Motor neuron (in vitro differentiated cells): ENCODE data around the gene NUP62. TPM values are rescaled to one million over a fixed set of nuclear protein-coding genes. Genes with fewer than 3 reads are reported as not detected.

Source experiments
- ATAC-seq, 8 experiments: fragments of 200-7000 bp; cut with Tn5 transposase; replicated peaks in 6 of 8; 2 replicates each; pipeline ENCODE4 v1.8.0; 2021; ENCODE audit warnings: mild to moderate bottlenecking in 8 of 8, moderate library complexity in 8 of 8
- H3K27ac ChIP-seq, 2 donors: fragments of 250-450 bp; sonication (Bioruptor Pico); 2 replicates each; pipeline ENCODE4 v1.9.0; 2021; ENCODE audit warnings: antibody characterized with exemption in 2 of 2, mild to moderate bottlenecking in 2 of 2, moderate library complexity in 1 of 2
- H3K4me1 ChIP-seq, 2 donors: fragments of 250-450 bp; sonication (Bioruptor Pico); replicated peaks in 1 of 2; 2 replicates each; pipeline ENCODE4 v1.6.1; 2021; ENCODE audit warnings: antibody characterized with exemption in 2 of 2, mild to moderate bottlenecking in 2 of 2, moderate library complexity in 1 of 2
- H3K4me3 ChIP-seq, 5 donors: fragments of 250-450 bp; sonication (Bioruptor Pico); 2 replicates each; pipeline ENCODE4 v1.9.0; 2021; ENCODE audit warnings: antibody characterized with exemption in 5 of 5, mild to moderate bottlenecking in 5 of 5, moderate library complexity in 4 of 5
- WGBS, 10 experiments: fragments of 450-650 bp; shearing (Covaris generic); methylation state at CpG; one replicate each; pipeline ENCODE4 v1.0.0; 2022; 5-methylcytosine and 5-hydroxymethylcytosine counted together
- in situ Hi-C, 9 experiments: fragments of 400-800 bp; cut with MboI; loops; one replicate each; pipeline ENCODE4 v1.15.0; 2021; ENCODE audit warnings: low sequenced_read_pairs in 9 of 9, low pct_unique_long_range_greater_than_20kb in 2 of 9; ENCODE audit not compliant: unreplicated experiment in 9 of 9
- total RNA-seq, 8 experiments: library from RNA; unstranded; fragments of 300-600 nt; gene quantifications; 2 replicates each; pipeline versions ENCODE4 v1.2.3 to v1.2.4, GENCODE V29; 2022

NUP62 gene
- total RNA-seq, 8 experiments from 2014 or later = 26.2 to 67.4 (median 31.6) TPM

DNA sequence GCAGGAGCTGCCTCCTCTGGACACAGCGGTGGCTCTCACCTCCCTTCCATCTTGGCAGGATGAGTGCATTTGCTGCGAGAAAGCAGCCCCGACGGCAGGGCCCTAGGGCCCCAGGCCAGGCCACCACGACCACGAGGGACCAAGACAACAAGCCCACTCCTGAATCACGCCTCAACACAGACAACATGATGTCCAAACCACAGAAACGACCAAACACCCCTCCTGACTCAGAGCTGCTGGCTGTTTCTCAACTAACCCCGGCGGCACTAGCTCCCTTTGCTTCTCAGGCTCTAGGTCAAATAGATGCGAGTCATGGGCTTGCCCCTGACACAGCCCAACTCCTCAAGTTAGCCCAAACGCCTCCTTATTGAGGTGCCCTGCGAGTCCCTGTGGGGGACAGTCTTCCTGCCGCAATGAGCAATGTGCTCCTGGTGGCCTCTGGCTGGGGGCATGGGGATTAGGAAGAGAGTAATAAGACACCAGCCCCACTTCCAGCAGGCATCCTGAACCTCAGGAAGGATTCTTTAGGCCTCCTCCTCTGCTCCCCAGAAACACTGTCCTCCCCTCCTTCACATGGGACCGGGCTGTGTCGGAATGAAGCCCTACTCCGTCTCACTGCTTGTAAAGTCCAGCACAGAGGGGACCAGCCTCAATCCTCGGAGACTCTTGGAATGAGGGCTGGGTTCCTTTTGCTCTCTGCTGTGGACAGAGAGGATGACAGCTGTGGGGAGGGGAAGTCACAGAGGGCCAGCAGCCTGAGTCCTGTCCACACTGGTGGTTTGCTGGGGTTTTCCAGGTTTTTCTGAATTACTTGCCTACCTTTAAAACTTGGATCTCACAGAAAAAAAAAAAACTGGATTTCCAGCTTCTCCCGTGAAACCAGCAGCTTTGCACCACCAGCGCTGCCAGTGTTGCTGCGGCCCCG is 7.2 kb downstream of the NUP62 start:
- Histone ChIP-seq H3K27ac (peak overlapping the region in 1 of 2 donors; percentile 63), H3K4me1 (peaks cover 25 to 31% of the 10 kb centered on the region in 2 donors), H3K4me3 (no peak overlapping the region)
- peak in 2 of 8 experiments; percentile 47 to 67 for ATAC-seq
- 53 to 100% (median 93%) methylated on average over 1 to 10 of the region's 22 CpGs; no CpG with 5 or more reads in 3 of the 10 experiments for WGBS, 10 experiments
- in situ Hi-C loops = no loop called here

DNA sequence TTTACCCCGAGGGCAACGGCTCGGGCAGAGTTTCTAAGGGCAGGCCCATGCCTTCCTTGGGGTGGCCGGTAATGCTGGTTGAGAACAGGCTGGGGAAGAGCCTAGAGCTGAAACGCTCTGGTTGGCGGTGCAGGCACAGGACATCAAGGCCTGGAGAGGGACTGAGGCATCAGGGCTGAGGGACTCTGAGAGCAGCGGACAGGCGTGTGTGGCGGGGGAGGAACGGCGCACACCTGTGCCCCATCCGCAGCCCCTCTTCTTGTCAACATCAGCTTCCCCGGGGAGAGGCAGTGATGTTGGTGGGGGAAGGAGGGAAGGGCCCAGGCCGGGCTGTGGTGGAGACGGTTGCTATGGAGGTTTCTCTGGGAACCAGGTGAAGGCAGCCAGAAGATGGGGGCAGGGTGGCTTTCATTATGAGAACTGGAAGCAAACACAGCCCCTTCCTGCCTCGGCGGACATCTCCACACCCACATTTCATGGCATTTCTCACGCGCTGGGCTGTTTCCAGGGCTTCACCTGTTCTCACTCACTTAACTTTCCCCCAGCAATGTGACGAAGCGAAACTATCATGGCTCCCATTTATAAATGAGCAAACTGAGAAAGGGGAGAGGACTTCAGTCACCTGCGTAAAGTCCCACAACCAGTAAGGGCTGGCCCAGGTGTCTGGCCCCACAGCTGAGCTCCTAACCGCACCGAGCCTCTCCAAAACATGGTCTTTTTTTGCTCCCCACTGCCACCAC is 8.5 kb downstream of the NUP62 start:
- 93 to 100% (median 100%) methylated on average over 1 to 3 of the region's 24 CpGs; no CpG with 5 or more reads in 3 of the 10 experiments for WGBS, 10 experiments
- in situ Hi-C loops = no loop called here
- H3K27ac ChIP-seq = no peak overlapping the region
- peaks cover 25 to 31% of the 10 kb centered on the region in 2 donors for H3K4me1 ChIP-seq
- H3K4me3 ChIP-seq = no peak overlapping the region
- ATAC-seq = no peak

DNA sequence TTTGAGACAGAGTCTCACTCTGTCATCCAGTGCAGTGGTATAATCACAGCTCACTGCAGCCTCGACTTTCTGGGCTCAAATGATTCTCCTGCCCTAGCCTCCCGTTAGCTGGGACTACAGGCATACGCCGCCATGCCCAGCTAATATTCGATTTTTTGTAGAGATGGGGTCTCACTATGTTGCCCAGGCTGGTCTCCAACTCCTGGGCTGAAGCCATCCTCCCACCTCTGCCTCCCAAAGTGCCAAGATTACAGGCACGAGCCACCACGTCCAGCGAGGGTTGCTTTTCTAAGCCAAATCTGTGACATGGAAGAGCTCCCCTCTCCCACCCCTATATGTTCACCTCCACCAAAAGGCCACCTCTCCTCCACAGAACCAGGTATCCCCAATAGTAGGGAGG is 11.2 kb downstream of the NUP62 start:
- ATAC-seq = no peak
- in situ Hi-C loops = no loop called here
- Histone ChIP-seq H3K4me3 (no peak overlapping the region), H3K4me1 (peaks cover 5 to 10% of the 10 kb centered on the region in 2 donors), H3K27ac (no peak overlapping the region)
- WGBS, 10 experiments = 81 to 100% (median 100%) methylated on average over 1 to 4 of the region's 8 CpGs; no CpG with 5 or more reads in 3 of the 10 experiments

DNA sequence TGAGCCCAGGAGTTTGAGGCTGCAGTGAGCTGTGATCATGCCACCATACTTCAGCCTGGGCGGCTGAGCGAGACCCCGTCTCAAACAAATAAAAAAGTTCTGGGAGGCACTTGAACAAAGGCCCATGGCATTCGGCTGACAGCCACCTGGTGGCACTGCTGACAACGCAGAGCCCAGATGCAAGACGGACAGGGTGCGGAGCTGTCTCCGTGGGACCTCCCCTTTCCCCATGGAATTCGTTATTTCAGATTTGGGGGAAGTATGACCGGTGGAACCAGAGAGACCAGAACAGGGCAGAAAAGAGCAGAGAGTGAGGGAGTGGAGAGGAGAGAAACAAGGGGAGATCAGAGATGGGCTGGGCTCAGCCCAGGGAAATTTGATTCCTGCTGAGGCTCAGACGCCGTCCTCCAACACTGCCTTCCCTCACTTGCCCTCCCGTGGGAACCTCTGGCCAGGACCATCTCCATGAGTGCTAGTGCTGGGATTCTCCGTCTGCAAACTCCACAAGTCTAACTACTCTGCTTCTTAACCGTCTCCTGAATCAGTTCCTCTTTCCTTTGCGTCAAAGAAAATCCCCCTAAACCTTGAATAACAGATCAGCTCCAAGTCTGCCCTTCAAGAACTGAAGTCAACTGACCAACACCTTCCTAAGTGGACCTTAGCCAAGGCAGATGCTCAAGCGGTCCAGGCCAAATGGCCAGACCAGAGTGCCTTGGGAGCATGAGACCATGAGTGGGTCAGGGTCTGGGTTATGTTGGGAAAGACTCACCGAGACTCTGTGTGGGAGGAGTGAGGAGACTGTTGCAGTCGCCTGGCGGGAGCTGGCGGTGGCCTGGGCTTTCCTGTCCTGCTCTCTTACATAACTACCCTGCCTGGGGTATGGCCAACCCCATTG is 12.2 kb downstream of the NUP62 start:
- H3K4me3 ChIP-seq = no peak overlapping the region
- in situ Hi-C loops = no loop called here
- no peak overlapping the region for H3K27ac ChIP-seq
- no peak for ATAC-seq
- 88 to 100% (median 92%) methylated on average over 2 to 16 of the region's 21 CpGs; no CpG with 5 or more reads in 3 of the 10 experiments for WGBS, 10 experiments
- H3K4me1 ChIP-seq = peaks cover 0 to 10% of the 10 kb centered on the region in 2 donors

DNA sequence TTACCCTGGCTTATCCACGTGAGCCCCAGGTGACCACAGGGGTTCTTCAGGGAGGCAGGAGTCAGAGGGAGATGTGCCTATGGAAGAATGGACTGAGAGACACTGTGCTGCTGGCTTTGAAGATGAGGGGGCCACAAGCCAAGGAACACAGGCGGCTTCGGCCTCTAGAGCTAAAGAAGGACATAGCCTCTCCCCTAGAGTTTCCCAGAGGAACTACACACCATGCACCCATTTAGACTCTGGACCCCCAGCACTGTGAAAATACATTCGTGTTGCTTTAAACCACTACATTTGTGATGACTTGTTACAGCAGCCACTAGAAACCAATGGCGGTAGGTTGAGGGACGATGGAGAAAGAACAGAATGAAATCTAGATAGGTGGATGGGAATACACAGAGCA is 14.0 kb downstream of the NUP62 start:
- 88 to 100% (median 100%) methylated on average over 1 to 6 of the region's 6 CpGs; no CpG with 5 or more reads in 4 of the 10 experiments for WGBS, 10 experiments
- in situ Hi-C loops = no loop called here
- Histone ChIP-seq H3K4me3 (no peak overlapping the region), H3K27ac (no peak overlapping the region), H3K4me1 (peaks cover 0 to 5% of the 10 kb centered on the region in 2 donors)
- no peak for ATAC-seq

DNA sequence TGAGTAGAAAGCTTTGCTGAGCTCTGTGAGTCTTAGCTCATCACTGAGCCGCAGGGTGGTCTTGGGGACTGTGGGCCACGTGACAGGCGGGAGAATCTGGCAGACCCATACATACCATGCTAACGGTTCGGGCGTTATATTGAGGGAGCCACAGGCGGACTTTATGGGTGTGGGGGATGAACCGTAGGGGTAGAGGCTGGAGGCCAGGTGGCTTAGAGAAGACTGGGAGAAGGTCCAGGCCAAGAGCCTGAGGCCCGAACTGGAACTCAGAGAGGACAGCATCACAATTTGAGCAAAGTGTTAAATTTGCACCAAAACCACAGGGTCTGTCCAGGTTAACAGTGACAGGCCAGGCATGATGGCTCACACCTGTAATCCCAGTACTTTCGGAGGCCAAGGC is 15.6 kb downstream of the NUP62 start:
- no peak for ATAC-seq
- 60 to 100% (median 100%) methylated on average over 1 to 5 of the region's 10 CpGs; no CpG with 5 or more reads in 1 of the 10 experiments for WGBS, 10 experiments
- Histone ChIP-seq H3K4me3 (no peak overlapping the region), H3K4me1 (peaks cover 0 to 5% of the 10 kb centered on the region in 2 donors), H3K27ac (no peak overlapping the region)
- in situ Hi-C loops = no loop called here

DNA sequence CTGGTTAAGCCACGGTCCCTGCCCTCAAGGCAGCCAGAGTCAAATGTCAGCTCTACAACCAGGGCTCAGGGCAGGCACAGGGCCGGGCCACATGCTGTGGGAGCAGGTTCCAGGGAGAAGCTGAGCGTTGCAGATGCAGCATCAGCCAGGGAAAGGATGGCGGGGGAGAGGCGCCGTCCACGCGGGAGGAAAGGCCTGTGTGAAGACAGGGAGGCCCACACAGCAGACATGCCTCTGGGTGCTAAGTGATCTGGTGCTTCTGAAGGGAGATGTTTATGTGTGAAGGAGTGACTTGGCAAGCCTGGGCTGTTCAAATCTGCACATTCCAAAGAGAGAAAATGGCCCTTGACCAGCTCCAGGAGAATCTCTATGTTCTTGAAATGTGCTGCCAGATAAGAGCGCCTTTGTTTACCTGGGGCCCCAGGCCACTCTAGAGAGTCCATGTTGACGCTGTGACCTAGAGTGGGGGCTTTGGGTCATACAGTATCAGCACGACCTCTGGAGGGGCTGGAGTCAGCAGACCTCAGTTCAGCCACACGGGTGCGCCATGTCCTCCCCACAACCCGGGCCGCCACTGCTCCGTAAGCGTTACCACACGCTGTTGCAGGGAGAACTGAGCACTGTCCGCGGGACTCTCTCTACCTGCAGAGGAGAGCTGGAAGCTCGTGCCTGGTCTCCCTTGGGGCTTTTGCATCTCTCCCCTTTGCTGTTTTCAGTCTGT is 16.2 kb downstream of the NUP62 start:
- ATAC-seq = peak in 4 of 8 experiments; percentile 20 to 75 (median 42)
- no peak overlapping the region for H3K4me3 ChIP-seq
- 80 to 100% (median 92%) methylated on average over 1 to 13 of the region's 21 CpGs; no CpG with 5 or more reads in 3 of the 10 experiments for WGBS, 10 experiments
- H3K4me1 ChIP-seq = peaks cover 0 to 5% of the 10 kb centered on the region in 2 donors
- in situ Hi-C loops = no loop called here
- H3K27ac ChIP-seq = no peak overlapping the region

DNA sequence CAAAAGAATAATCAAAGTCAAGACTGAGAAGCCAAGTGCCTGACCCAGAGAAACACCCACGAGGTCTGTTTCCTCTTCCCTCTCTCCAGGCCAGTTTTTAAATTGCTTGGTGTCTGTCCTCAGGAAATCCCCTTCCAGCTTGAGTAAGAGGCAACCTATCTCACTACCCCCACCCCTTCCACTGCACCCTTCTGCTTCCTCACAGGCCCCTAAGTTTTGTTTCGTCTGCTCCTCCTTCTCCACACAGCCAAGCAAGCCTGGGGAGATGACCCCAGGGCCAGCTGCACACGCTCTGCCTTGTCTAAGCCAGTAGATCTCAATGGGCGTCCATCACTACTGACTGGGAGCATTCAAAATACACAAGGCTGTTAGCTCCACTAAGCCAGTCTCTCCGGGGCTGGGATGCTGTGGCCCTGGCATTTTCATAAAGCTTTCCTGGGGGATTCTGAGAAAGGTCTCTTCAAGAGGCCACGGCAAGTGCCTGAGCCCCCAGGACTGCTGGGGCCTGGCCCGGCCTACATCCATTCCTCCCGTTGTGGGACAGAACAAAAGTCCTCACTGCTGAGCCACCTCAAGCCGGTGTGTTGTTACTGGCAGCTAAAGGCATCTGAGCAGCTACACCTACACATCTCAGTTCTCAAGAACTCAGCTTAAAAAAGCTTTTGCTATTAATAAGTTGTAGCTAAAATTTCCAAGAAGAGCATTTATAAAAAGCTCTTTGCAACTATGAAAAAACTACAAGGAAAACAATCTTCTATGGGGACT is 17.7 kb downstream of the NUP62 start:
- in situ Hi-C loops = no loop called here
- WGBS, 10 experiments = 62 to 100% (median 73%) methylated on average over 1 to 8 of the region's 9 CpGs; no CpG with 5 or more reads in 4 of the 10 experiments

DNA sequence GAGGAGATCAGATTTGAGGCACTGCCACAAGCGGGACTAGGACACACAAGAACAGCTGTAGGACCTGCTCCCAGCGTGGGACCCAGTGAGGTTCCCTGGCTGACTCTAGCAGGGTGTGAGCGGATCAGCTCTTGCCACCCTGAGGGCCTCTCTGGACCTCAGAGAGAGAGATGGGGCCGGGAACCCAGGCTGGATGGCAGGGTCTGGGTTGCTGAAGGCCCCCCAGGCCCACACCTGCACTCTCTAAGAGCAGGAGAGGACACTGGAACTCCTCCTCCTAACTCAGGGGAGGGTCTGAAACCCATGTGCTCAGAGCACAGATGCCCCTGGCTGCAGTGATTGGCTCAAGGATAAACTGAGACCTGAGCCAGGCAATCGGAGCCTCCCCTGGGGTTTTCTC is 19.1 kb downstream of the NUP62 start:
- WGBS, 10 experiments = 93 to 100% (median 100%) methylated on average over 1 to 2 of the region's 5 CpGs; no CpG with 5 or more reads in 7 of the 10 experiments
- peaks cover 0 to 5% of the 10 kb centered on the region in 2 donors for H3K4me1 ChIP-seq
- H3K4me3 ChIP-seq = no peak overlapping the region
- no peak for ATAC-seq
- H3K27ac ChIP-seq = no peak overlapping the region
- in situ Hi-C loops = no loop called here

More for the DNA sequence above, 17.7 kb downstream of the NUP62 start:
- Histone ChIP-seq H3K27ac (peak overlapping the region in 1 of 2 donors; percentile 43), H3K4me1 (peaks cover 0 to 5% of the 10 kb centered on the region in 2 donors), H3K4me3 (no peak overlapping the region)
- ATAC-seq = peak in 1 of 8 experiments; percentile 27

DNA sequence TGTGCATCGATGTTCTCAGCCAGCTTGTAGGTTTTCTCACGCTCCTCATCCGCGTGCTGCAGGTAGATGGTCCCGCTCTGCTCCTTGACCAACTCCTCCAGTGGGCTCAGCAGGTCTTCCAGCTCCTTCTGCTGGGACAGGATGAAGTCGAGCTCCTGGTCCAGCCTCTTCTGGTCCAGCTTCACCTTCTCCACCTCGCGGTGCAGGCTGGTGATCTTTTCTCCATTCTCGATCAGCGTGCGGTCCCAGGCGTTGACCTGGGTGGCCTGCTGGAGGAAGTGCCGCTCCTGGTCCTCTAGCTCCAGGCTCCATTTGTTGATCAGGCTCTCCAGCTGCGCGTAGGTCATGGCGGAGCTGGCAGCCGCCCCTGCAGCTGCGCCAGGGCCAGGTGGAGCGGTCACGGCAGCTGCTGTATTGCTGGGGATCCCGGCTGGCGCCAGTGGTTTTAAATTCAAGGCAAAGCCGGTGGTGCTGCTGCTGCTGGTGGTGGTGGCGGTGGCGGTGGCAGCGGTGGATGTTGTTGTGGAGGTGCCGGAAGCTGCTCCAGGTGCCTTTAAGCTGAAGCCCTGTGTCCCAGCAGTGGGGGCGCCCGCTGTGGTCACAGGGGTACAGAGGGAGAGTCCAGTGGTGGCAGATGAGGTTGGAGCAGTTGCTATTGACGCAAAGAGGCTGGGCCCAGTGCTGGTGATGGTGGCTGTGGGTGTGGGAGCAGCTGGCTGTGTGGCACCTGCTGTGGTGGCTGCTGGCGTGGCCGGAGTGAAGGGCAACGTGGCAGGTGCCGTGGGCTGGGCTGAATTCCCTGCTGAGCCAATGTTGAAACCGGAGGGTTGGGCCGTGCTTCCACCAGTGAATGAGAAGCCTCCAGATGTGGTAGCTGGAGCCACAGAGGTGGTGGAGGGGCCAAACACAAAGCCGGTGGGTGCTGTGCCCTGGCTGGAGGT is 20.6 kb downstream of the NUP62 start:
- H3K27ac ChIP-seq = no peak overlapping the region
- 80 to 96% (median 93%) methylated on average over 1 to 20 of the region's 37 CpGs; no CpG with 5 or more reads in 7 of the 10 experiments for WGBS, 10 experiments
- no peak for ATAC-seq
- in situ Hi-C loops = no loop called here
- H3K4me1 ChIP-seq = peaks cover 0 to 5% of the 10 kb centered on the region in 2 donors
- H3K4me3 ChIP-seq = no peak overlapping the region
